Measurements from ENCODE around the gene SNX3.

Gene SNX3

DNA sequence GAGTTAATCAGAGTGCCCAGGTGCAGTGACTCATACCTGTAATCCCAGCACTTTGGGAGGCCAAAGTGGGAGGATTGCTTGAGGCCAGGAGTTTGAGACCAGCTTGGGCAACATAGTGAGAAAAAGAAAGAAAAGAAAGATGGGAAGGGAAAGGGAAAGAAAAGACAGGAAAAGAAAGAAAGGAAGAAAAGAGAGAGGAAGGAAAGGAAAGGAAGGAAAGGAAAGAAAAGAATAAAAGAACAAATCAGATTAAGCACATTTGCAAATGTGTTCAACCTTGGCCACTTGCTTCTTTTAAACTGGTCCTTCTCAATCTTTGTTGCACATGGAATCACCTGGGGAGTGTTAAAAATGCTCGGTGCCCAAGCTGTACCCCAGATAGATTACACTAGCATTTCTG lies 67.0 kb downstream of the SNX3 start:
- Histone ChIP-seq H3K4me1 (ENCODE audit: insufficient read depth, insufficient read length) (no peaks in the 10 kb centered on the region), H3K27me3 (ENCODE audit: insufficient read depth, insufficient read length) (no peaks in the 10 kb centered on the region), H3K9me3 (ENCODE audit: insufficient read depth, low read length) (no peaks in the 10 kb centered on the region), H3K9ac (ENCODE audit: insufficient read length, low read depth) (no peak overlapping the region), H3K36me3 (ENCODE audit: insufficient read depth, insufficient read length, low read length) (no peaks in the 10 kb centered on the region), H3K4me3 (ENCODE audit: insufficient read length, low read depth) (no peak overlapping the region)
- no peak for DNase-seq (ENCODE audit: low read depth, low spot score)
- TF ChIP-seq YY1 (IDR thresholded peaks at IDR 0.05; ENCODE audit: insufficient read depth, insufficient read length) (no peak), ZNF274 (IDR thresholded peaks at IDR 0.05; ENCODE audit: low read depth, low read length) (no peak), SUZ12 (IDR thresholded peaks at IDR 0.05; ENCODE audit: extremely low read depth, insufficient read depth, insufficient read length) (no peak)

DNA sequence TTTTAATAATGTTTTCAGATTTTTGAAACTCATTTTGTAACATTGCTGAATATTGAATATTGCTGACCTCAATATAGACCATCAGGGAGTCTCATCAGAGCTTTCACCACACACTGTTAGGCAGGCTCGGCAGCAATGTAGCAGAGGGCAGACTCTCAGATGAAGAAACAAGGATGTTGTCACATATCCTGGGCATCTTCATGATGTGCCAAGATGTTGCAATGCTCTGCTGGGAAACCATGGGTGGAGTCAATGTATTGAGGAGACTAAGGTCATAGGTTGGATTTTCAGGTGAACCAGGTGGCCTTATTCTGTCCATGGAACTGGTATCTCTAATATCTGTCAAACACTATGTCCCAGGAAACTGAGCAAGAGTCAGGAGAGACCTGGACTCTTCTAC lies 67.7 kb downstream of the SNX3 start:
- Histone ChIP-seq H3K27me3 (ENCODE audit: insufficient read depth, insufficient read length) (no peaks in the 10 kb centered on the region), H3K9me3 (ENCODE audit: insufficient read depth, low read length) (no peaks in the 10 kb centered on the region), H3K9ac (ENCODE audit: insufficient read length, low read depth) (no peak overlapping the region), H3K4me3 (ENCODE audit: insufficient read length, low read depth) (no peak overlapping the region), H3K36me3 (ENCODE audit: insufficient read depth, insufficient read length, low read length) (no peaks in the 10 kb centered on the region), H3K4me1 (ENCODE audit: insufficient read depth, insufficient read length) (no peaks in the 10 kb centered on the region)
- no peak for DNase-seq (ENCODE audit: low read depth, low spot score)
- TF ChIP-seq SUZ12 (IDR thresholded peaks at IDR 0.05; ENCODE audit: extremely low read depth, insufficient read depth, insufficient read length) (no peak), YY1 (IDR thresholded peaks at IDR 0.05; ENCODE audit: insufficient read depth, insufficient read length) (no peak)

DNA sequence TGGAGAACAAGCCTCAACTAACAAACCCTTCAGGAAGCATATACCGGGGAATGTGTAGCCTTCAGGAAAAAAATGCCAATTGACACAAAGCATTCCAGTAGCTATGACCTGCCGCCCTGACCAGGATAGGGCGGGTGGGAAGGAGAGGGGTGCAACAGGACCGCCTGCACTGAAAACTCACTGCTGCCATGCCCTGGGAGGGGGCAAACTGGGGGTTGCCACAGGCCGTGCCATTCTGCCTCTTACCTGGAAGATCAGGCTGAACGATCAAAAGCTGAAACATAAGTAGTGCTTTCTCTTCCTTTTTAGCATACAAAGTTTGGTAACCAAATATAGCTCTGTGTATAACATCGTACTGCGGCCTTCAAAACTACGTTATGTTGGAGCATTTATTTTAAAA lies 73.3 kb downstream of the SNX3 start:
- no peak for TF ChIP-seq ZNF274 (IDR thresholded peaks at IDR 0.05; ENCODE audit: low read depth, low read length)
- no peak for TF ChIP-seq YY1 (IDR thresholded peaks at IDR 0.05; ENCODE audit: insufficient read depth, insufficient read length)
- TF ChIP-seq SUZ12 (IDR thresholded peaks at IDR 0.05; ENCODE audit: extremely low read depth, insufficient read depth, insufficient read length): no peak
- no peaks in the 10 kb centered on the region for H3K9me3 ChIP-seq (ENCODE audit: insufficient read depth, low read length)

DNA sequence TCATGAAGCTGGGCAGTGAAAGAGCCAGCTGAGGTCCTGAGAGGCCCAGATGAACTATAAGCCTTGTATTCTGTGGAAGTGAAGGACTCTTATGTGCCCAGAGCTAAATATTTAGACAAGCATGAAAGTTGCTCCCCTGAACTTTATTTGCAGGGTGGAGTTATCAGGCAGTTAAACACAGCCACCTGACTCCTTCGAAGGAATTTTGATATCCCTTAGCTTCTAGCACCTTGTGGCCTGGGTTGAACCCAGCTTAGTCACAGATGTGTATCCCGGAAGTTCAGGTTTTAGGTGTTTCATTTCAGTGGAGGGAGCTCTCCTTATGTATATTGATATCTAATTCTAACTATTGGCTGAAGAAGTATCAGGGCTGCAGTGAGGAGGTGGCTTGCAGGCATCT lies 74.6 kb downstream of the SNX3 start:
- no peak overlapping the region for H3K4me3 ChIP-seq (ENCODE audit: insufficient read length, low read depth)
- H3K9ac ChIP-seq (ENCODE audit: insufficient read length, low read depth): no peak overlapping the region
- H3K27me3 ChIP-seq (ENCODE audit: insufficient read depth, insufficient read length): no peaks in the 10 kb centered on the region
- DNase-seq (ENCODE audit: low read depth, low spot score): no peak
- no peaks in the 10 kb centered on the region for H3K36me3 ChIP-seq (ENCODE audit: insufficient read depth, insufficient read length, low read length)
- no peaks in the 10 kb centered on the region for H3K4me1 ChIP-seq (ENCODE audit: insufficient read depth, insufficient read length)
- H3K9me3 ChIP-seq (ENCODE audit: insufficient read depth, low read length): no peaks in the 10 kb centered on the region
- TF ChIP-seq ZNF274 (IDR thresholded peaks at IDR 0.05; ENCODE audit: low read depth, low read length): no peak
- no peak for TF ChIP-seq YY1 (IDR thresholded peaks at IDR 0.05; ENCODE audit: insufficient read depth, insufficient read length)
- TF ChIP-seq SUZ12 (IDR thresholded peaks at IDR 0.05; ENCODE audit: extremely low read depth, insufficient read depth, insufficient read length): no peak

More for the DNA sequence above, 73.3 kb downstream of the SNX3 start:
- no peaks in the 10 kb centered on the region for H3K27me3 ChIP-seq (ENCODE audit: insufficient read depth, insufficient read length)
- H3K9ac ChIP-seq (ENCODE audit: insufficient read length, low read depth): no peak overlapping the region
- no peaks in the 10 kb centered on the region for H3K4me1 ChIP-seq (ENCODE audit: insufficient read depth, insufficient read length)
- no peak overlapping the region for H3K4me3 ChIP-seq (ENCODE audit: insufficient read length, low read depth)
- H3K36me3 ChIP-seq (ENCODE audit: insufficient read depth, insufficient read length, low read length): no peaks in the 10 kb centered on the region
- DNase-seq (ENCODE audit: low read depth, low spot score): no peak

DNA sequence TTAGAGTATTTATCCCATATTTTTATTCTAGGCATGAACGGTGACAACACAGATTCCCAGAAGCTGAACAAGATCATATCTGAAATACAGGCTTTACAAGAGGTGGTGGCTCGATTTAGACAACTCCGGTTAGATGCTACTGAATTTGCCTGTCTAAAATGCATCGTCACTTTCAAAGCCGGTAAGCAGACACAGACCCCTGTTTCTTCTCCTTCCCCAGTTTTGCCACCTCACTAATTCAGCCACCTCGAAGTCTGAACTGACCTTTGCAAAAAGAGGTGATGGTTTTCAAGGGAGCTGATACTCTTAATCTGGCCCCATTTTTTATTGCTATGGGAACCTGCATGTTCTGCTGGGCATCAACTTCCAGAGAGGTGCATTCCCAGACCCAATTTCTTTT lies 80.1 kb downstream of the SNX3 start:
- no peak for TF ChIP-seq SUZ12 (IDR thresholded peaks at IDR 0.05; ENCODE audit: extremely low read depth, insufficient read depth, insufficient read length)
- H3K9ac ChIP-seq (ENCODE audit: insufficient read length, low read depth): no peak overlapping the region
- H3K9me3 ChIP-seq (ENCODE audit: insufficient read depth, low read length): no peaks in the 10 kb centered on the region
- no peak overlapping the region for H3K4me3 ChIP-seq (ENCODE audit: insufficient read length, low read depth)
- no peaks in the 10 kb centered on the region for H3K36me3 ChIP-seq (ENCODE audit: insufficient read depth, insufficient read length, low read length)
- H3K4me1 ChIP-seq (ENCODE audit: insufficient read depth, insufficient read length): no peaks in the 10 kb centered on the region
- DNase-seq (ENCODE audit: low read depth, low spot score): no peak
- H3K27me3 ChIP-seq (ENCODE audit: insufficient read depth, insufficient read length): peaks cover 31% of the 10 kb centered on the region

DNA sequence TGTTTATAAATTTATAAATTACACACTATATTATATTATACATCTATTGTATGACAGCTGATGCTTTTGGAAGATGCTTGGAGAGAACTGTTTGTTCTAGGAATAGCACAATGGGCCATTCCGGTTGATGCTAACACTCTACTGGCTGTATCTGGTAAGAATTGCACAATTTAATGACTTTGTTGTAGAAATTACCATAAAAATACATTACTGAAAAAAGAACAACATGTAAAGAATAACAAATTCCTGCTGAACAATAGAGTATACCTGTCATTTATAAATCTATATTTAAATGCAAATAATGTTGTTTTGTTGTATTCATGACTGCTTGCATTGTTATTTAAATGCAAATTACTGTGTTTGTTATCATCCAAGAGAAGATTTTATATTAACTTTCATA lies 80.6 kb downstream of the SNX3 start:
- Histone ChIP-seq H3K9me3 (ENCODE audit: insufficient read depth, low read length) (no peaks in the 10 kb centered on the region), H3K4me1 (ENCODE audit: insufficient read depth, insufficient read length) (peaks cover under 1% of the 10 kb centered on the region), H3K36me3 (ENCODE audit: insufficient read depth, insufficient read length, low read length) (no peaks in the 10 kb centered on the region), H3K27me3 (ENCODE audit: insufficient read depth, insufficient read length) (peaks cover 36% of the 10 kb centered on the region), H3K9ac (ENCODE audit: insufficient read length, low read depth) (no peak overlapping the region), H3K4me3 (ENCODE audit: insufficient read length, low read depth) (no peak overlapping the region)
- DNase-seq (ENCODE audit: low read depth, low spot score): no peak
- TF ChIP-seq YY1 (IDR thresholded peaks at IDR 0.05; ENCODE audit: insufficient read depth, insufficient read length) (no peak), ZNF274 (IDR thresholded peaks at IDR 0.05; ENCODE audit: low read depth, low read length) (no peak)

DNA sequence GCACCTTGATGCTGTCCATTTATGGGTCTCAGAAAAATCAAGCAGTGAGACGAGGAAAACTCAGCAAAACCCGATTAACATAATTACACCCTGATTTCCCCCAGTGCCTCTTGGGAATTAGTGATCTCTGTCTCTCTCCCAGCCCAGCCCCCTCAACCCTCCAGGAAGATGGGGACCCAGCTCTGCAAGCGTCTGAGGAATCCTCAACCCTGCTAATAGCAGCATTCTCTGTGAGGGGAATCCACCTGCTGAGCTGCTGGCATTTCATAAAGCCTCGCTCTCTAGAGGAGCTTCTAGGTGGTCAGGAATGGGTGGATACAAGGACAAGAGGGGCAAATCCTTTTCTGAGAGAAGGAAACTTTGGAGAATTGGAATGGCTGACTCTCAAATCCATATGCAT lies 81.1 kb downstream of the SNX3 start:
- no peak for TF ChIP-seq ZNF274 (IDR thresholded peaks at IDR 0.05; ENCODE audit: low read depth, low read length)
- no peak for TF ChIP-seq SUZ12 (IDR thresholded peaks at IDR 0.05; ENCODE audit: extremely low read depth, insufficient read depth, insufficient read length)
- TF ChIP-seq YY1 (IDR thresholded peaks at IDR 0.05; ENCODE audit: insufficient read depth, insufficient read length): no peak
- H3K9me3 ChIP-seq (ENCODE audit: insufficient read depth, low read length): no peaks in the 10 kb centered on the region
- no peak for DNase-seq (ENCODE audit: low read depth, low spot score)
- H3K4me3 ChIP-seq (ENCODE audit: insufficient read length, low read depth): no peak overlapping the region
- peaks cover 42% of the 10 kb centered on the region for H3K27me3 ChIP-seq (ENCODE audit: insufficient read depth, insufficient read length)
- peaks cover 2% of the 10 kb centered on the region for H3K4me1 ChIP-seq (ENCODE audit: insufficient read depth, insufficient read length)
- H3K36me3 ChIP-seq (ENCODE audit: insufficient read depth, insufficient read length, low read length): no peaks in the 10 kb centered on the region
- H3K9ac ChIP-seq (ENCODE audit: insufficient read length, low read depth): no peak overlapping the region
